GM10248 (cell line): ENCODE results near the gene DCX.
"Not testable (repeated sequence)": the region's sequence is repeated elsewhere in the genome, so short reads cannot be mapped to it uniquely, and the experiment has no call there.

Source experiments
- CTCF ChIA-PET: fragments of 300-600 bp; sonication (Branson Sonifier 250); formaldehyde crosslinking; extraction: SDS; loops from one replicate; lab custom pipeline; 2021; ENCODE audit warnings: antibody characterized with exemption; lab: Yijun Ruan, JAX
- POLR2A ChIA-PET: fragments of 350-650 bp; sonication (Branson Sonifier 250); formaldehyde crosslinking; extraction: SDS; loops from one replicate; lab custom pipeline; 2020; ENCODE audit warnings: antibody characterized with exemption; lab: Yijun Ruan, JAX
- DNase-seq: peaks from one replicate; pipeline ENCODE4 v3.0.0; 2012; ENCODE audit errors: extremely low spot score
- CTCF ChIP-seq: IDR thresholded peaks from 2 replicates; pipeline ENCODE4 v1.5.1; 2012; ENCODE audit warnings: mild to moderate bottlenecking, low read depth; ENCODE audit errors: extremely low read depth, missing control alignments, control extremely low read depth

The DCX gene

DNA sequence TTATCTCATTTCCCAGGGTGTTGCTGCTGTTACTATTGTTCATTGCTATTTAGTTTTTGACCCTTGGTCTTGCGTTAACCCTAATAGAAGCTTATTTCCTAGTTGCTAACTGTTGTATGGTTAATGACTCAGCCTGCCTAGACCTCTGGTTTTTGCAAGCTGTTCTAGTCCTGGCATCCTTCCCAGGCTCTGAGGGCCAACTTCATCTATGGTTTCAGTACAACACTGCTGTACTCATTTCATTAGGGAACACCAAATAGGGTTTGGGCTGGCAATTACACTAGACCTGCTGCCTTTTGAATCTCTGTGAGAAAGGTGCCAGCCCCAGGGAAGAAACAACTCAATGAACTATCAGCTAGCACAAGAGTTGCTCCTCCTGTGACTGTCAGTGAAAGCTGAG is 59.6 kb downstream of the DCX start:
- ChIA-PET CTCF (no interaction called here), POLR2A (no interaction called here)
- TF ChIP-seq CTCF = no peak
- no peak for DNase-seq

DNA sequence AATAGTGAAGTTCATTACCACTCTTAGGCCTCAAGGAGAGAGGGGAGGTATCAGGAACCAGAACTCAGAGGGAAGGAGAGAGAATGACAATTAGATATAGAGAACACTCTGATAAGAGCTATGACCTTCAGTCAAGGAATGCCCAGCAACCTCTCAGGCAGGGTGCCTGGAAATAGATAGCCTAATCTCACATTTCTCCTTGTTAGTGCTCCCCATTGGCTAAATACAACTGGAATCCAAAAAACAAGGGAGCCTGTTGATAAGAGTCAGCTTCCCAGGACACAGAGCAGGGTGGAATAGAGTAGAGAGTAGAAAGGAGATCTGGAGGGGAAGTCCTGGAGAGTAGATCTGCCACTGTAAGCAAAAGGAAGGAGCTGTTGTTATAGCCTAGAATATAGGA is 62.1 kb downstream of the DCX start:
- TF ChIP-seq CTCF = no peak
- POLR2A ChIA-PET = no interaction called here
- DNase-seq = no peak
- CTCF ChIA-PET = no interaction called here

GRCh38 chrX:111349101-111349500 is 62.9 kb downstream of the DCX start:
- DNase-seq = no peak
- TF ChIP-seq CTCF = no peak
- ChIA-PET CTCF (no interaction called here), POLR2A (no interaction called here)

- POLR2A ChIA-PET = no interaction called here
- DNase-seq = no peak
- TF ChIP-seq CTCF = no peak
- CTCF ChIA-PET = no interaction called here
Observed at GRCh38 chrX:111348429-111348828, 63.6 kb downstream of the DCX start.

- POLR2A ChIA-PET, DNase-seq, CTCF ChIA-PET: not testable (repeated sequence)
Observed at GRCh38 chrX:111346150-111346549, 65.8 kb downstream of the DCX start.

DNA sequence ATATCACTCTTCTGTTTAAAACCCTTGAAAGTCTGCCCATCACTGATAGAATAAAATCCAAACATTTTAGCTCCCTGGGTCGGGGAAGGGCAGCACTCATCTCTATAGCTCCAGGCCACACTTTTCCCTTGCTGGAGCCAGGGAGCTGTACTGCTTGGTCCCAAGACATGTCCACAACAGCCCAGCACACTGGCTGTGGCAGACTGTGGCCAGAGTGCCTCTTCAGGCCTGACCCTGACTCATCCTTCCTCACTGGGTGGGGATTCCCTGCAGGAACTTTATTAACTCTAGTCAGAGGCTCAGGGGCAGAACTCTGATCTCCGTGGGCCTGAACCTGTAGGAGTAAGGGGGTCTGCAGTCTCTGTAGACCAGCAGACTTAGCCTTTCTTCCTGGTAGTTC is 71.9 kb downstream of the DCX start:
- CTCF ChIA-PET = no interaction called here
- POLR2A ChIA-PET = no interaction called here
- DNase-seq = no peak
- no peak for TF ChIP-seq CTCF

DNA sequence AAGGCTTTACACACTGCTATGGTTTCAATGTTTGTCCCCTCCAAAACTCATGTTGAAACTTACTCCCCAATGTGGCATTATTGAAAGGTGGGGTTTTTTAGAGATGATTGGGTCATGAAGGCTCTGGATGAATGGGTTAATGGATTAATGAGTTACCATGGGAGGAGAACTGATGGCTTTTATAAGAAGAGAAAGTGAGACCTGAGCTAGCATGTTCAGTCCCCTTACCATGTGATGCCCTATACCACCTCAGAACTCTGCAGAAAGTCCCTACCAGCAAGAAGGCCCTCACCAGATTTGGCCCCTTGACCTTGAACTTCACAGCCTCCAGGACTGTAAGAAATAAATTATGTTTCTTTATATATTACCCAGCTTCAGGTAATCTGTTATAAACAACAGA is 72.8 kb downstream of the DCX start:
- TF ChIP-seq CTCF = no peak
- ChIA-PET CTCF (no interaction called here), POLR2A (no interaction called here)
- no peak for DNase-seq
